NB4 (cell line): Measurements from ENCODE around the gene RSL24D1.

Source experiments
- CTCF ChIP-seq: IDR thresholded peaks from one replicate; pipeline ENCODE4 v1.5.1; 2012; ENCODE audit warnings: low read depth, low read length
- MAX ChIP-seq: IDR thresholded peaks from 2 replicates; pipeline ENCODE4 v1.6.1; 2011; ENCODE audit warnings: low read depth, low read length
- MYC ChIP-seq: IDR thresholded peaks from 2 replicates; pipeline ENCODE4 v1.6.1; 2011; ENCODE audit warnings: low read depth, low read length
- POLR2A ChIP-seq: IDR thresholded peaks from 2 replicates; pipeline ENCODE4 v1.6.1; 2011; ENCODE audit warnings: mild to moderate bottlenecking; ENCODE audit not compliant: insufficient read length; ENCODE audit errors: extremely low read depth

DNA sequence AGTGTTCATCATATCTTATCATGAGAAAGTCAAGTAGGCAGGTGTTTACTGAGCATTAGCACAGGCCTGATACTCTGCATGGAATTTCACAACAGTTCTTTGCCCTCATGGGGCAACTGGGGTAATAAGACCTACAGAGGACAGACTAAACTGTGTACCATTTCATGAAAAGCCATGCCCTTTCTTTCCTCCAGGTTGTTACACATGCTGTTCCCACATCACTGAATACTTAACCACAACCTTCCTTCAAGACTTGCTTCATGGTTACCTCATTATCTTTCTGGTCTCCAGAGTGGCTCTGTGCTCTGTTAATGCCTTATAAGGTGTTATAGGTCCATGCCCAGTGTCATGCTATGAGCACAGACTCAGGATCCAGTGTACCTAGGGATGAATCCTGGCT lies 28.2 kb upstream of the RSL24D1 start:
- TF ChIP-seq POLR2A = no peak
- no peak for TF ChIP-seq MYC
- no peak for TF ChIP-seq CTCF
- TF ChIP-seq MAX = 0 out of 2 replicates have a peak, but pooled peaks have one; percentile 5
